AML-193 (cell line): ENCODE results near the gene TMEM273.

ENCODE experiments used
- DNase-seq, 2 experiments: peaks; one replicate each; lab custom pipeline; 2025; lab: John Stamatoyannopoulos, UW

The TMEM273 gene

DNA sequence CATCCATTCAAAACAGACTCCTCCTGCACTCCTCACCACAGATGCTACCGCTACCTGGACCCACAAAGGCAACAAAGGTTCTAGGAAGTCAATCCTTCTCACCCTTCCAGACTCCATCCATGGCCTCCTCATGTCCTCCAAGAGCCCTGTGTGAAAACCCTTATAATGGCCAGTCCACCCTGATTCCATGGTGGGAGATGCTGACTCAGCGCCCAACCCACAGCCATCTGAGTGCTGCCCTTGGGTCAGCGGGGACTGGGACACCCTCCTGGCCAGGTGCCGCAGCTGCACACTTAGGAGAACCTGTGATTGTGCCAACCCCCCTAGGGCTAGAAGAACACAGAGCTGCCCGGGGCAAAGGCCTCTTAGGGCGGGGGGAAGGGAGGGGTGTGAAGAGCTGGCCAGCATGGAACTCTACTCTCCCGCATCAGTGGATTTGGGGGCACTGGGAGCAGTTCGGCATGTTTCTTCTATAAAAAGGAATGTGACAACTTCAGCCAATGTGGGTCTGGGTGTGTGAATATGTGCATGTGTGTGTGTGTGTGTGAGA lies 25.4 kb downstream of the TMEM273 start:
- no peak for DNase-seq

DNA sequence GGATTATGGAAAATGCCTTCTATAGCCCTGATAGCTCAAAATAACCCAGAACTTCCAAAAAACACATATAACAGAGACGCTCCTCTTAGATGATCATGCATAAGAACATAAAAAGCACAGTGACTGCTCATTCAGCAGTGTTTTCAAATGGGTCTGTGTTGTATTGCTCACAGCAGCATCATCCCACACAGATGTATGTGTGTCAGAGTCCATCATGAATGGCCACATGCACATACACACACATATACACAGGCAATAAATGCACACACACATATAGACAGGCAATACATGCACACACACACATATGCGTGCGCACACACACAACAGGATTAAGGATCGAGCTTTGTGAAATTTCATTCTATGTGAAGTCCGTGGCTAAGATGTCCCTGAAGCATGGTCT lies 26.1 kb downstream of the TMEM273 start:
- no peak for DNase-seq

DNA sequence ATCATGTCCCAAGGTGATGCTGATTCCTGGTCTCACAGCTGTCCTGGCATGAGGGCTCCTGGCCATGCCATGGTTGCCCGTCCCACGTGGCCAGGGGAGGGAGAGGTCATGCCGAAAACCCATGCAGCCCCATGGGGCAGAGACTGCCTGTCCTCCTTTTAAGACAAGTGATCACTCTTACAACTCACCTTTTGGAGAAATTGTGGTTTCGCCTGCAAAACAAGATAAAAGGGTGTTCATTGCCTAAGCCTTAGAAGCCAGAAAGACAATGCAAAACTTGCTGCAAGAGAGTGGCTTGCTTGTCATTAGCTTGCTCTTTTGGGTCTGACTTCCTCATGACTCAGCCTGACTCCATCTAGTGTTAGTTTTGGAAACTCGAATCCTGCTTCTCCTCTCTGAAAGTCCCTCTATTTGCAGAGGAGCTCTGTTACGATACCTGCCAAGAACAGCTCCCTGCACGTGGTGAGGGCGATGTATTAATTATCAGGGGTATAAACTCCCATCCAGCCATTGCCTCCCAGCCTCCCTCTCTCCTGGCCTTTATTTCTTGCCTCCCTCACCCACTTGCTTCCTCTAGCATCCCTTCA lies 26.7 kb downstream of the TMEM273 start:
- DNase-seq = peak; percentile 22 to 38

- no peak for DNase-seq
Measured at GRCh38 chr10:49160814-49161213, 27.4 kb downstream of the TMEM273 start.

DNA sequence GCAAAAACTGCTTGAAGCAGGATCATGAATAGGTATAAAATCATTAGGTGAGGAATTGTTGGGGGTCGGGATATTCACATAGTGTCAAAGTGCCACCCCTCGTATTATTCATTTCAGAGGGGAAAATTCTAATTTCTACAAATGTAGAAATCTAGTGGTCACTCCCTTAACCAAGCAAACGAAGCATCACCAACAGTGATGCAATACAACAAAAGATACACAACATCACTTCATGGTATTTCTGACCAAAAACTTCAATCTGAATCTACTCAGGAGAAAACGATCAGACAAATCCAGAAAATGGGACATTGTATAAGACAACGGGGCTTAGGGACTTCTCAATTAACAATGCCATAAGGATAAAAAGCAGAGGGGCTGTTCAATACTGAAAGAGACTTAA lies 28.1 kb downstream of the TMEM273 start:
- DNase-seq = no peak

GRCh38 chr10:49158915-49159314 lies 29.3 kb downstream of the TMEM273 start:
- DNase-seq = no peak

- DNase-seq = no peak
Measured at GRCh38 chr10:49158404-49158803, 29.8 kb downstream of the TMEM273 start.

- DNase-seq = no peak
Measured at GRCh38 chr10:49157229-49157628, 31.0 kb downstream of the TMEM273 start.

DNA sequence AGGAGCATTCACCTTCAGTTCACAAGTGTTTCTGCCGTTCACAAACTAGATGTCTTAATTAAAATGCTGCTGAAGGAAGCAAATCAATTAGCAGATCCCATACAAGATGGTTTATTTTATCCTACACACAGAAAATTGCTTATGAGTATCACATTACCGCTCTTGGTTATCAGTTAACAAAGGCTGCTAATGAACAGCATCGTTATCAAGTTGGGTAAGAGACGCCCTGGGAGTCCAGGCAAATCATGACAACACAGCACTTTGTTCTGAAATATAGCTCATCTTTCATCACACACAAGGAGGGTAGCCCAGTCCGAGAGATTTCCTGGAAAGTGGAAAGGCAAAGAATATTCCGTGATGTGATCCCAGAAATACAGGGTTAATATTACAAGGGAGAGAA lies 33.5 kb downstream of the TMEM273 start:
- DNase-seq = no peak

GRCh38 chr10:49153971-49154370 lies 34.2 kb downstream of the TMEM273 start:
- DNase-seq = no peak

GRCh38 chr10:49153115-49153514 lies 35.1 kb downstream of the TMEM273 start:
- no peak for DNase-seq

GRCh38 chr10:49152663-49153062 lies 35.5 kb downstream of the TMEM273 start:
- no peak for DNase-seq

GRCh38 chr10:49152037-49152436 lies 36.2 kb downstream of the TMEM273 start:
- no peak for DNase-seq

DNA sequence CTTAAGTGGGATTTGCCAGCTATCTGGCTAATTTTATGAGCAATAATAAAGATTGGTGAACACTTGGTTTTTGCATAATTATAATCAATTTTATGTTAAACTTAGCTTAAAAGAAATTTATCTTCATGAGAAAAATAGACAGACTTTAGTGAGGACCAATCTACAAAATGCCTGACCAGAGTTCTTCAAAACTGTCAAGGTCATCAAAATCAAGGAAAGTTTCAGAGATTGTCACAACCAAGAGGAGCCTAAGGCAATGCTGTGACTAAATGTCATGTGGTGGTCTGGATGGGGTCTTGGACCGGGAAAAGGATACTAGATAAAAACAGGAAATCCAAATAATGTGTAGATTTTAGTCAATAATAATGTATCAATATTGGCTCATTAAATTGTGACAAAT lies 36.7 kb downstream of the TMEM273 start:
- no peak for DNase-seq

DNA sequence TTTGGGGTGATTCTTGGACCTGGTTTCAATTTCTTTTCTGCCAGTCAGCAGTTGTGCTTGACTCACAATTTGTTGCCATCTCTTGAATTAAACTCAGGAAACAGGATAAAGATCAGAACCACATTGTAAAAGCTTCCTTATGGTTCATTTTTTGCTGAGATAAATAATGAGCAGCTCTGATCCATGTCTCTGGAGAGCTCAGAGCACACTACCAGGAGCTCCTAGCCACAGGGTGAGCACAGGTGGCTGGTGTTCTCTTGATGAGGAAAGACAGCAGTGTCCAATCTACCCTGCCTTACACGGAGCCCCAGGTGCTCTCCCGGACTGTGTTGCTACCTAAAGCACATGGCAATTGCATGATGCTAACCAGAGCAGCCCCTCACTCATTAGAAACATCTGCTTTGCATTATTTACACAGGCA lies 37.2 kb downstream of the TMEM273 start:
- DNase-seq = no peak

DNA sequence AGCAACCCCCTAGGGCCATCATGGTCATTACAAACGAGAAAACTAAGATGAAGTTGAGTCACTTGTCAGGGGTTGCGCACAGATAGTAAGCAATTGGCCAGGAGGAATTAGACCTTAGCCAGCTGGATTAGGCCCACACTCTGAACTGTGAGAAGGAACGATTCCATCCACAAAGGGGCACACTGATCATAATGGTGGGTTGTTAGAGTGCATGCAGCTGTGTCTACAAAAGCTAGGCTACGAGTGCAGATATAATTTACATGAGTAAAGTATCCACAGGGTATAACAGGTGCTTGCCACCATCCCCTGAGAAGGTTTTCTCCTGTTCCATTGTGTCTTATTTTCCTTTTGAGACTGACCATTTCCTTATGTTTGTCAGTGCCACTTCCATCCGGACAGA lies 37.8 kb downstream of the TMEM273 start:
- no peak for DNase-seq

- no peak for DNase-seq
Measured at GRCh38 chr10:49149881-49150280, 38.3 kb downstream of the TMEM273 start.

DNA sequence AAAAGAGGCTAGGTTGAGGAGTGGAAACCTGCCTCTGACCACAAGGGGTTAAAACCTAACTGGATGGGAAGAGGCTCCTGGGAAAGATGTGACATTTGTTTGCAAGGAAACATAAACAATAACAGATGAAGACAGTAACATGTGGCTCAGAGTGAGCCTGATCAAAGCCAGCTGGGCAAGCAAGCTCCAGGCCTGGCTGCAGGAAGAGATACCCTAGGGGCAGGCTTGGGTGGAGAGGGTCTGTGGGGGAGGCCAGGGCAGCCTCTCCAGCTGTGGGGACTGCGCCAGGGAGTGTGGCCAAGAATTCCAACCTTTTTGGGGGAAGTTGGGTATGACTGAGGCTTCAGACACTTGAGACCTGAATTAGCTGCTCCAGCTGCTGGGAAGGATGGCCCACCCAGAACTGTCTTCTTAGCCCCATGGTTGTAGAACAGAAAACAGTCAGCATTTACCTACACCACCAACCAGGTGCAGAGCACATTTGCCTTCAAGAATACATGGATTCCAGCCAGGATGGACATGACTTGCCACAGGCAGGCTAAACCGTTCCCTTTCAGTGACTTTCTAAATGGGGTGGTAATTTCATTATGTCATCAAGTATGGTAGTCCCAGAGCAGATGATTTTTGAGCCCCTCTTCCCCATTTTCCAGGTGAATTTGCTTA lies 44.0 kb downstream of the TMEM273 start:
- no peak for DNase-seq

DNA sequence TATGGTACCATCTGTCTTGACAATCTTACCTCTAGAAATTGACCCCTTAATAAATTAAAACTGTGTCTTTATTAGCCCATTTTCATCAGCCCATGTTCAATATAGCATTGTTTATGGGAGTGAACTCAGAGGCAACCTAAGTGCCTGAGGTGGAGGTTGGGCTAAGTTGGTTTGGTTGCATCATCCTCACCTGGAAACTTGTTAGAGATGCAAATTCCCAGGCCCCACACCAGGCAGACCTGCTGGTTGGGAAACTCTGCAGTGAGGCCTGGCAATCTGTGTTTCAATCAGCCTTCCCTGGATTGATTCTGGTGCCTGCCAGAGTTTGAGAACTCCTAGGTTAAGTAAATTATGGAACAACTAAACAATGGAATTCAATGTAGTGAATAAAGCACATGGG lies 44.9 kb downstream of the TMEM273 start:
- no peak for DNase-seq

DNA sequence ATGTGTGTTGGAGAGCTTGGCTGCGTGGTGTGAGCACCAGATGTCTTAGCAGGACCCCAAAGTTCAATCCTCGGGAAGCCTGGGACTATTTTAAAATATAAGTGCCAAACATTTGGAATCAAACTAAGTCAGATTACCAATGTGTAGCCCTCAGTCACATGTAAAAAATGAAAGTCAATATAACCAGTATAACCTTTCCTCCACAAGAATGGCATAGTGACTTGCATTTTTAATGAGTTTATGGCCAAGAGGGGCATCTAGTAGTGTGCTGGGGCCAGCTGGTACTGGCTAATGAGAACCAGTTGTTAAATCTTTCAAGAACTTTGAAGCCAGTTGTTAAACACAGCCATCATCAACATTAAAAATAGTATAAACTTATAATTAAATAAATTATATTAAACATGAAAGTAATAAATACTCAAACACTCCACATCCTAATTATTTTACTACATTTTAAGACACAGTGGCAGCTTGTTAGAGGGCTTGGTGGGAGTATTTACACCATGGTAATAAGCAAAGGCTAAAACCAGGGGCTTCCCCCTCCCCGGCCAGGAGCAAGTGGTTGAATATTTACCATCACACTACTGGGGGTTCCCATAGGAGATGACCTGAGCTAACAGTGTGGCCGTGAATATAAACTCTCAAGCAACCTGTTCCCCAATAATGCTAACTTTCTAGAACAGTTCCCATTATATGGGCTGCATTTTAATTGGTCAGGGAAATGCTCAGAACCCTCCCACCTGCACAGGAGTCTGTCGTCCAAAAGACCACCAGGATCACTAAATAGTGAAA lies 46.5 kb downstream of the TMEM273 start:
- DNase-seq = no peak

DNA sequence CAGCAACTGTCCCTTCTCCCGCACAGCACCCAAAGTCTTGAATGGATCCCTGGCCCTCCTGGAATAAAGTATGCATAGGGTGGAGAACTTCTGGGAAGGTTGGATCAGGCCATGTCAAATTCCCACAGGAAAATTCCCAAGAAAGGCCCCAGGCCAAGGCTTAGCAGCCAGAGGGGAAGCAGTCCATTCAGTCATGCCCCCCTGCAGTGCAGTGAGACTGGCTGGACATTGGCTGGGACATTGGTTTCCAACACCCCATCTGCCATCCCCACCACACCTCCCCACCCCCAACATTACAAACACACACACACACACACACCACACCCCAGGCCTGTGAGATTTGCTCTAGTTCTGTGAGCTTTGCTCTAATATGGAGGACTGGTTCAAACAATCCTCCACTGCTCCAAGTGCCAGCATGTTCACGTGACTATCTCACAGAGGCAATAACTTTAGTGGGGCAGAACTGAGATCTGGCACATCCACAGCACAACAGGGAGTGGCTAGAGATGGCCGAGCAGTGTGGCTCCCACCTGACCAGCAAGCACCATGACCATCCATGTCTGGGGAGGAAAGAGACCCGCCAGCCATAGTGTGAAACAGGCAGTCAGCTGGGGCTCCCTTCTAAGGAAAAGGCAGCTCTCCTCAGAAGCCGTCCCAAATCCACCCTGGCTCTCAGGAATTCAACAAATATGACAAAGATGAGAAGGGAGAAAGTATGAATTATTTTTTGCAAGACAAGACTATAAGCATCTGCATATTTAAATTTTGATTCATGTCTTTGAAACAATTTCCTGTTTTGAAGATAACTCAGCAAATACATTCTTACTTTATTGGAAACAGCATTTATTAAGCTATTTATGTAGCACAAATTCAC lies 47.6 kb downstream of the TMEM273 start:
- no peak for DNase-seq

DNA sequence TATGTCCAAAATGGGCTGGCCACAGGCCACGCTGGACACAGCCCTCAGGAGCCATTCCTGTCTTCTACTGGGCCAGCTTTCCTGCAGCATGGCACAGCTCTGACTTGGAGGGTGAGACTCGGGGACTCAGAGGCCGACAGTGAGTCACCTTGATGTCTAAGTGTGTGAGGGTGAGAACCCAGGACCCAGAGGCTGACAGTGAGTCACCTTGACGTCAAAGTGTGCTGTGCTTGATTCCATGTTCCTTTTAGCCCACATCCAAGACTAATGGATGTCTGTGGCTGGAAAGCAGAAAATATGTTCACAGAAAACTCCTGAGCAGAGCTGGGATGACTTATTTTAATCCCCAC lies 48.4 kb downstream of the TMEM273 start:
- DNase-seq = no peak
